ENCODE measurements around the gene MACROD1. TPM values are rescaled to one million over a fixed set of nuclear protein-coding genes. Genes with fewer than 3 reads are reported as not detected.

MACROD1 gene
- total and polyA plus RNA-seq, 2 donors (not counting 3 experiments of a cell fraction or from before 2014, with no cell fraction given), result 11.0 to 16.2 TPM

DNA sequence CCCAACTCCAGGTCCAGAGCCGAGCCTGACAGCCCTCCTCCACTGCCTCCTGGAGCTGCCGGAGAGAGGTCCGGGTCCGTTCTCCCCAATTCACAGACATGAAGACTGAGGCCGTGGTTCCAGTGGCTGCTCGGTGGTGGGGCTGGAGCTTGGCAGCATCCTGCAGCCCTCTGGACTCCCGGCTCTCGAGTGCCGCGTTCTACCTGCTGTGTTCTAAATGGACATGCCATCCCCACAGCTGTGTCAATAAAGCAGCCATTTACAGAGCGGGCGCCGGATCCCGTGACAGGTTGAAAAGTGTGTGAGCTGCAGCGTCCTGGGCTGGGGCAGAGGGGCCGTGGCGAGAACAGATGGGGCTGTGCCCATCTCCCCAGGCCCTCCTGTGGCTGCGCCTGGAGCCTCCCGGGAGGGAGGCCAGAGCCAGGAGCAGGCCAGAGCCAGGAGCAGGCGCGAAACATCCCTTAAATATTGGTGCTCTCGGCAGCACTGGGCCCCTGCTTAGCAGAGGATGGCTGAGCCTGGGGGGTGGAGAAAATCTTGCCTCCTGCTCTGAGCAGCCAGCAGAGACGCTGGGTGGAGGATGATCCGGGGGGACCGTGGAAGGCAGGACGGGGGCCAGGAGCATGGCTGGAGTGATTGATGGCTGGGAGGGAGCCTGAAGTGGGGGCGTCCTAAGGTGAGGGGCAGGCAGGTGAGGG is 84.0 kb downstream of the MACROD1 start:
- dilution Hi-C loops (cut with MboI; ENCODE audit: extremely low pct_ligation_motif_present, low sequenced_read_pairs), result no loop called here
- H4K20me1 ChIP-seq (replicated peaks; ENCODE audit: control insufficient read depth, extremely low read depth, insufficient read depth, low read length), result no peaks in the 10 kb centered on the region
- H3K4me1 ChIP-seq (ENCODE audit: control insufficient read depth, extremely low read depth, insufficient read depth, low read length), result no peaks in the 10 kb centered on the region
- no peak for TF ChIP-seq MYC (IDR thresholded peaks at IDR 0.05; ENCODE audit: low read depth, low read length)
- TF ChIP-seq, protein P1, sequence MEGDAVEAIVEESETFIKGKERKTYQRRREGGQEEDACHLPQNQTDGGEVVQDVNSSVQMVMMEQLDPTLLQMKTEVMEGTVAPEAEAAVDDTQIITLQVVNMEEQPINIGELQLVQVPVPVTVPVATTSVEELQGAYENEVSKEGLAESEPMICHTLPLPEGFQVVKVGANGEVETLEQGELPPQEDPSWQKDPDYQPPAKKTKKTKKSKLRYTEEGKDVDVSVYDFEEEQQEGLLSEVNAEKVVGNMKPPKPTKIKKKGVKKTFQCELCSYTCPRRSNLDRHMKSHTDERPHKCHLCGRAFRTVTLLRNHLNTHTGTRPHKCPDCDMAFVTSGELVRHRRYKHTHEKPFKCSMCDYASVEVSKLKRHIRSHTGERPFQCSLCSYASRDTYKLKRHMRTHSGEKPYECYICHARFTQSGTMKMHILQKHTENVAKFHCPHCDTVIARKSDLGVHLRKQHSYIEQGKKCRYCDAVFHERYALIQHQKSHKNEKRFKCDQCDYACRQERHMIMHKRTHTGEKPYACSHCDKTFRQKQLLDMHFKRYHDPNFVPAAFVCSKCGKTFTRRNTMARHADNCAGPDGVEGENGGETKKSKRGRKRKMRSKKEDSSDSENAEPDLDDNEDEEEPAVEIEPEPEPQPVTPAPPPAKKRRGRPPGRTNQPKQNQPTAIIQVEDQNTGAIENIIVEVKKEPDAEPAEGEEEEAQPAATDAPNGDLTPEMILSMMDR (IDR thresholded peaks at IDR 0.05; ENCODE audit: extremely low read depth in 1 of 2, insufficient read depth in 1 of 2, low read depth in 1 of 2, low read length in 2 of 2), result no peak
- no peak for TF ChIP-seq POLR2AphosphoS5 (IDR thresholded peaks at IDR 0.05; ENCODE audit: insufficient read depth, low read depth, low read length)
- TF ChIP-seq FOS (IDR thresholded peaks at IDR 0.05; ENCODE audit: borderline replicate concordance, insufficient read depth, low read length), result no peak
- TF ChIP-seq JUN (IDR thresholded peaks at IDR 0.05; ENCODE audit: borderline replicate concordance, insufficient read depth, insufficient read length, low read depth), result no peak
- TF ChIP-seq EZH2 (IDR thresholded peaks at IDR 0.05; ENCODE audit: borderline replicate concordance, low read depth, low read length, severe bottlenecking), result no peak
- TF ChIP-seq, protein P2, sequence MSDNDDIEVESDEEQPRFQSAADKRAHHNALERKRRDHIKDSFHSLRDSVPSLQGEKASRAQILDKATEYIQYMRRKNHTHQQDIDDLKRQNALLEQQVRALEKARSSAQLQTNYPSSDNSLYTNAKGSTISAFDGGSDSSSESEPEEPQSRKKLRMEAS (IDR thresholded peaks at IDR 0.05; ENCODE audit: insufficient read depth, insufficient read length), result no peak
- no peak for TF ChIP-seq POLR2A (IDR thresholded peaks at IDR 0.05; ENCODE audit: low read depth, low read length)
- no peak for TF ChIP-seq GATA2 (IDR thresholded peaks at IDR 0.05; ENCODE audit: insufficient read depth, insufficient read length, low read depth, low read length)
- no peaks in the 10 kb centered on the region for H3K9me1 ChIP-seq (replicated peaks; ENCODE audit: control insufficient read depth, extremely low read depth, insufficient read depth, low read length)
- intact Hi-C loops (cut with micrococcal nuclease), result no loop called here
- BruUV-seq (replicated peaks), result no TSS peak
- no peak overlapping the region for H3K27ac ChIP-seq (ENCODE audit: insufficient read depth, low read depth, low read length)
- POLR2A ChIA-PET, result no interaction called here
- H3K4me3 ChIP-seq (replicated peaks in 1 of 3; ENCODE audit: insufficient read depth in 1 of 3, low read depth in 1 of 3, low read length in 3 of 3), result no peak overlapping the region
- no peaks in the 10 kb centered on the region for H3K36me3 ChIP-seq (ENCODE audit: control insufficient read depth in 2 of 2, extremely low read depth in 1 of 2, insufficient read depth in 2 of 2, low read length in 2 of 2)
- H3K27me3 ChIP-seq (ENCODE audit: control insufficient read depth in 2 of 2, insufficient read depth in 2 of 2, low read length in 2 of 2), result no peaks in the 10 kb centered on the region
- no peak overlapping the region for H2AFZ ChIP-seq (ENCODE audit: low read depth, low read length)
- no peak overlapping the region for H3K4me2 ChIP-seq (ENCODE audit: insufficient read depth, low read length)
- H3K9me3 ChIP-seq (replicated peaks; ENCODE audit: control insufficient read depth, insufficient read depth, low read length), result no peaks in the 10 kb centered on the region
- no peak for FAIRE-seq
- CTCF ChIA-PET, result no interaction called here
- no peak overlapping the region for H3K9ac ChIP-seq (replicated peaks; ENCODE audit: extremely low read depth, insufficient read depth, low read length)
- DNase-seq (ENCODE audit: low read depth, low spot score), result no peak
- no peaks in the 10 kb centered on the region for H3K79me2 ChIP-seq (ENCODE audit: control insufficient read depth, insufficient read depth, low read length)

Measured in endothelial cell of umbilical vein (primary cell).